Upper lobe of left lung (tissue), 4 donors: ENCODE results near the gene ANGPTL4.
"Not testable (repeated sequence)": the region's sequence is repeated elsewhere in the genome, so short reads cannot be mapped to it uniquely, and the experiment has no call there.

Source experiments
- CTCF ChIP-seq, 6 experiments: fragments of 450-650 bp in 4 of 6; fragments of 200-600 bp in 2 of 6; sonication (generic) in 2 of 6; IDR thresholded peaks; one replicate each; pipeline ENCODE4 v1.5.1; 2016 to 2019; ENCODE audit warnings: antibody characterized with exemption in 6 of 6
- EP300 ChIP-seq, 4 donors: sonication (generic); formaldehyde crosslinking; IDR thresholded peaks; one replicate each; pipeline ENCODE4 v1.5.1; 2017; ENCODE audit warnings: antibody characterized with exemption in 4 of 4, control low read depth in 2 of 4
- POLR2A ChIP-seq, 4 donors: fragments of 450-650 bp; IDR thresholded peaks; one replicate each; pipeline ENCODE4 v1.5.1; 2016 to 2017; ENCODE audit warnings: antibody characterized with exemption in 4 of 4, mild to moderate bottlenecking in 2 of 4
- POLR2AphosphoS5 ChIP-seq, 2 donors: sonication (generic); formaldehyde crosslinking; IDR thresholded peaks; one replicate each; pipeline ENCODE4 v1.5.1; 2017; ENCODE audit warnings: antibody characterized with exemption in 2 of 2

- not testable (repeated sequence) for TF ChIP-seq POLR2A, CTCF, POLR2AphosphoS5, EP300 (IDR thresholded peaks at IDR 0.05)
These were observed 15.4 kb downstream of the ANGPTL4 start for GRCh38 chr19:8379156-8379891.
